Nucleus accumbens (tissue), 56 donors: ENCODE measurements around the gene ZNRD2.

ENCODE experiments used
- DNase-seq, 56 donors: peaks; one replicate each; lab custom pipeline; 2025; lab: John Stamatoyannopoulos, UW

ZNRD2 gene

GRCh38 chr11:65617990-65618751, 47.9 kb downstream of the ZNRD2 start:
- DNase-seq, result no peak

- no peak for DNase-seq
Measured at GRCh38 chr11:65618763-65619162, 48.5 kb downstream of the ZNRD2 start.

- no peak for DNase-seq
Measured at GRCh38 chr11:65619281-65619928, 49.1 kb downstream of the ZNRD2 start.

- no peak for DNase-seq
Measured at GRCh38 chr11:65620666-65621065, 50.4 kb downstream of the ZNRD2 start.

- DNase-seq, result no peak
Measured at GRCh38 chr11:65621460-65621859, 51.2 kb downstream of the ZNRD2 start.
